HCT116 (cell line): Measurements from ENCODE around the gene TMEM176B. TPM values are rescaled to one million over a fixed set of nuclear protein-coding genes. Genes with fewer than 3 reads are reported as not detected.

Experiments used
- ATAC-seq: fragments of 200-7000 bp; cut with Tn5 transposase; 2 replicates; pipeline ENCODE4 v1.9.1; 2020; ENCODE audit warnings: mild to moderate bottlenecking, moderate library complexity
- BruUV-seq: library from RNA; stranded (reverse); fragments of 400-500 nt; replicated peaks from 2 replicates; lab custom pipeline; 2021; lab: Mats Ljungman, UMichigan
- CTCF ChIA-PET: fragments of 300-600 bp; sonication (Branson Sonifier 250); formaldehyde crosslinking; loops from one replicate; lab custom pipeline; 2021; ENCODE audit warnings: antibody characterized with exemption; lab: Charles Lee
- POLR2A ChIA-PET: fragments of 300-600, 350-600 bp; sonication (Branson Sonifier 250); formaldehyde crosslinking; loops from one replicate; lab custom pipeline; 2021; ENCODE audit warnings: antibody characterized with exemption; lab: Charles Lee
- RAD21 ChIA-PET, 2 experiments: fragments of 300-600 bp; sonication (Branson Sonifier 250); formaldehyde crosslinking; loops; one replicate each; lab custom pipeline; 2023; ENCODE audit warnings: low total read pairs in 2 of 2; ENCODE audit not compliant: uncharacterized antibody in 2 of 2, unreplicated experiment in 2 of 2, low non-redundant PET in 1 of 2; lab: Charles Lee
- DNase-seq: peaks from one replicate; pipeline ENCODE4 v3.0.0-alpha.2; 2010; ENCODE audit warnings: low read depth, low spot score
- H2AFZ ChIP-seq: fragments of 200-600 bp; shearing (Covaris generic), sonication (generic); 2 replicates; pipeline ENCODE4 v1.6.1; 2017; ENCODE audit warnings: low read depth, mixed run types, mixed read lengths, antibody characterized with exemption, low read length; ENCODE audit not compliant: poor library complexity, severe bottlenecking
- H3K27ac ChIP-seq: 2 replicates; pipeline ENCODE4 v1.5.1; 2012; ENCODE audit warnings: low read depth, low read length
- H3K27me3 ChIP-seq: fragments of 200-600 bp; sonication (generic); 2 replicates; pipeline ENCODE4 v1.6.1; 2016; ENCODE audit warnings: mixed run types, low read length, mixed read lengths; ENCODE audit not compliant: insufficient read depth
- H3K36me3 ChIP-seq, 2 experiments: fragments of 200-500 bp in 1 of 2; fragments of 200-600 bp in 1 of 2; sonication (Bioruptor generic) in 1 of 2; sonication (generic) in 1 of 2; 2 replicates each; pipeline versions ENCODE4 v1.5.1 to v1.6.1; 2014 to 2016; ENCODE audit warnings: low read length in 2 of 2, inconsistent platforms in 1 of 2, mixed read lengths in 1 of 2, mixed run types in 1 of 2; ENCODE audit not compliant: insufficient read depth in 2 of 2, control insufficient read depth in 1 of 2
- H3K4me1 ChIP-seq, 2 experiments: fragments of 200-600 bp in 1 of 2; sonication (generic) in 1 of 2; 2 replicates each; pipeline versions ENCODE4 v1.5.1 to v1.6.1; 2012 to 2017; ENCODE audit warnings: low read length in 2 of 2, inconsistent platforms in 1 of 2, mild to moderate bottlenecking in 1 of 2, mixed read lengths in 1 of 2, mixed run types in 1 of 2, moderate library complexity in 1 of 2; ENCODE audit not compliant: insufficient read depth in 2 of 2, control insufficient read depth in 1 of 2
- H3K4me2 ChIP-seq: fragments of 200-600 bp; sonication (generic); 2 replicates; pipeline ENCODE4 v1.6.1; 2017; ENCODE audit warnings: mixed run types, low read length, mixed read lengths
- H3K4me3 ChIP-seq, 2 experiments: fragments of 200-600 bp in 1 of 2; sonication (generic) in 1 of 2; replicated peaks in 1 of 2; 2 replicates each; pipeline ENCODE4 v1.5.1; 2011 to 2016; ENCODE audit warnings: low read length in 2 of 2, control low read depth in 1 of 2, low read depth in 1 of 2, mild to moderate bottlenecking in 1 of 2, mixed read lengths in 1 of 2, mixed run types in 1 of 2
- H3K79me2 ChIP-seq: fragments of 200-600 bp; sonication (generic); 2 replicates; pipeline ENCODE4 v1.6.1; 2017; ENCODE audit warnings: mild to moderate bottlenecking, mixed run types, low read length, moderate library complexity, mixed read lengths; ENCODE audit not compliant: insufficient read depth
- H3K9ac ChIP-seq: fragments of 200-600 bp; sonication (generic); 2 replicates; pipeline ENCODE4 v1.6.1; 2016; ENCODE audit warnings: low read length, mixed read lengths
- H3K9me2 ChIP-seq: fragments of 200-600 bp; sonication (generic), shearing (Covaris generic); 2 replicates; pipeline ENCODE4 v1.6.1; 2017; ENCODE audit warnings: mixed run types, mild to moderate bottlenecking, moderate library complexity; ENCODE audit not compliant: insufficient read depth
- H3K9me3 ChIP-seq, 2 experiments: fragments of 200-500 bp in 1 of 2; fragments of 200-600 bp in 1 of 2; sonication (Bioruptor generic) in 1 of 2; sonication (generic) in 1 of 2; 2 replicates each; pipeline ENCODE4 v1.6.1; 2014 to 2017; ENCODE audit warnings: low read length in 2 of 2, mixed read lengths in 2 of 2, inconsistent platforms in 1 of 2, low read depth in 1 of 2, mild to moderate bottlenecking in 1 of 2, mixed run types in 1 of 2, moderate library complexity in 1 of 2; ENCODE audit not compliant: control insufficient read depth in 1 of 2, insufficient read depth in 1 of 2
- H4K20me1 ChIP-seq: fragments of 200-600 bp; sonication (generic), shearing (Covaris generic); 2 replicates; pipeline ENCODE4 v1.6.1; 2017; ENCODE audit warnings: mixed run types, mild to moderate bottlenecking, moderate library complexity; ENCODE audit not compliant: insufficient read depth
- ATF3 ChIP-seq: IDR thresholded peaks from 2 replicates; pipeline ENCODE4 v1.6.1; 2012
- EGR1 ChIP-seq: IDR thresholded peaks from 2 replicates; pipeline ENCODE4 v1.6.1; 2012; ENCODE audit warnings: low read depth
- EZH2 ChIP-seq: fragments of 200-600 bp; sonication (generic); IDR thresholded peaks from 2 replicates; pipeline ENCODE4 v1.6.1; 2017; ENCODE audit warnings: antibody characterized with exemption, mixed run types
- EZH2phosphoT487 ChIP-seq: fragments of 200-600 bp; IDR thresholded peaks from 2 replicates; pipeline ENCODE4 v1.6.1; 2018; ENCODE audit warnings: antibody characterized with exemption, borderline replicate concordance
- FOSL1 ChIP-seq: IDR thresholded peaks from 2 replicates; pipeline ENCODE4 v1.6.1; 2012; ENCODE audit warnings: low read depth
- JUND ChIP-seq: IDR thresholded peaks from 2 replicates; pipeline ENCODE4 v1.6.1; 2012
- POLR2AphosphoS5 ChIP-seq: IDR thresholded peaks from 2 replicates; pipeline ENCODE4 v1.6.1; 2011; ENCODE audit warnings: mild to moderate bottlenecking, low read depth, low read length, moderate library complexity
- RAD21 ChIP-seq: IDR thresholded peaks from 2 replicates; pipeline ENCODE4 v1.6.1; 2012; ENCODE audit warnings: low read depth, mild to moderate bottlenecking
- SP1 ChIP-seq: IDR thresholded peaks from 2 replicates; pipeline ENCODE4 v1.6.1; 2012; ENCODE audit warnings: low read depth
- ZBTB33 ChIP-seq: IDR thresholded peaks from 2 replicates; pipeline ENCODE4 v1.6.1; 2011; ENCODE audit warnings: mild to moderate bottlenecking, low read length, moderate library complexity; ENCODE audit not compliant: insufficient replicate concordance; ENCODE audit errors: extremely low read depth
- ZNF274 ChIP-seq: fragments of 200-500 bp; sonication (Bioruptor generic); IDR thresholded peaks from 2 replicates; pipeline ENCODE4 v1.6.1; 2014; ENCODE audit warnings: mild to moderate bottlenecking, low read depth, low read length, inconsistent platforms
- intact Hi-C: fragments of 100-400 bp; cut with micrococcal nuclease; formaldehyde crosslinking; loops from 2 replicates; pipeline ENCODE4 v1.10.0; 2022
- total RNA-seq: library from RNA; stranded (reverse); gene quantifications from one replicate; pipeline ENCODE4 v1.2.1, GENCODE V29; 2021; ENCODE audit not compliant: unreplicated experiment

The TMEM176B gene
- total RNA-seq, 1 experiment from 2014 or later = 0.42 TPM

DNA sequence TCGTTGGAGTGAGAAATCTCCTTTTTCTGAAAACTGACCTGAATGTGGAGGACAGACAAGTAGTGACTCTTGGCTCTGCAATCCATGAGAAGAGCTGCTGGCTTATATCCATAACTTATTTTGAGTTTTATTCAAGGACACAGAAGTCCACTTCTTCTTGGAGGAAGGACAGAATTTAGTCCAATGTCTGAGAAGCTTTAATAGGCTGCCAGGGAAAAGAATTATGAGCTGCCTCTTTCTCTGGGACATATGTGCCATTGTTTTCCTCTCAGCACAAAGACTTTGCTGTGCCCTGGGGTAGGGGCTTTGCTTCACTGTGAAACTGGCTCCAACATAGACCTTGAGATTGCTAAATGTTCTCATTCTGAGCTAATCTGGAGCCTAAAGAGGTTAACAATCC, 31.7 kb upstream of the TMEM176B start:
- ChIA-PET CTCF (no interaction called here), RAD21 (no interaction called here), POLR2A (no interaction called here)
- TF ChIP-seq EGR1 = no peak
- TF ChIP-seq RAD21 = no peak
- no peak for TF ChIP-seq ZNF274
- Histone ChIP-seq H3K4me3 (no peak overlapping the region), H3K79me2 (no peaks in the 10 kb centered on the region), H3K9me3 (no peaks in the 10 kb centered on the region), H3K27me3 (peaks cover 24% of the 10 kb centered on the region; the same call in 1 of the 2 replicates), H3K27ac (no peak overlapping the region), H4K20me1 (no peaks in the 10 kb centered on the region), H3K36me3 (no peaks in the 10 kb centered on the region), H3K9me2 (no peaks in the 10 kb centered on the region), H2AFZ (no peak overlapping the region), H3K4me2 (no peak overlapping the region), H3K4me1 (no peaks in the 10 kb centered on the region), H3K9ac (no peak overlapping the region)
- intact Hi-C loops = no loop called here
- DNase-seq (no peak), ATAC-seq (no peak)
- BruUV-seq = no TSS peak

GRCh38 chr7:150830937-150831336, 30.8 kb upstream of the TMEM176B start:
- ChIA-PET POLR2A (no interaction called here), RAD21 (no interaction called here), CTCF (no interaction called here)
- Histone ChIP-seq H3K9me2 (no peaks in the 10 kb centered on the region), H3K36me3 (no peaks in the 10 kb centered on the region), H4K20me1 (no peaks in the 10 kb centered on the region), H3K4me1 (no peaks in the 10 kb centered on the region), H2AFZ (no peak overlapping the region), H3K4me3 (no peak overlapping the region), H3K4me2 (no peak overlapping the region), H3K9ac (no peak overlapping the region), H3K27me3 (peaks cover 15% of the 10 kb centered on the region; the same call in 1 of the 2 replicates), H3K9me3 (no peaks in the 10 kb centered on the region), H3K79me2 (no peaks in the 10 kb centered on the region), H3K27ac (no peak overlapping the region)
- no TSS peak for BruUV-seq
- DNase-seq = no peak
- ATAC-seq = no peak
- TF ChIP-seq EZH2 (no peak), JUND (no peak), ATF3 (no peak), FOSL1 (no peak), ZBTB33 (no peak), ZNF274 (no peak), EZH2phosphoT487 (no peak), SP1 (no peak), POLR2AphosphoS5 (no peak)
- intact Hi-C loops = no loop called here
